ENCODE data around the gene TYW1.
"Not testable (repeated sequence)": the region's sequence is repeated elsewhere in the genome, so short reads cannot be mapped to it uniquely, and the experiment has no call there.

TYW1 gene

GRCh38 chr7:67045496-67045995 is 48.9 kb downstream of the TYW1 start:
- TF ChIP-seq BHLHE40 (IDR thresholded peaks at IDR 0.05; ENCODE audit: borderline replicate concordance) (no peak), FOXM1 (IDR thresholded peaks at IDR 0.05; ENCODE audit: borderline replicate concordance) (no peak), L3MBTL2 (conservative IDR thresholded peaks at IDR 0.05) (no peak)
- ChIA-PET CTCF (no interaction called here), POLR2A (no interaction called here)
- DNase-seq (ENCODE audit: extremely low spot score), result no peak

GRCh38 chr7:67046819-67047218 is 50.2 kb downstream of the TYW1 start:
- DNase-seq (ENCODE audit: extremely low spot score); POLR2A ChIA-PET; CTCF ChIA-PET: not testable (repeated sequence)

- CTCF ChIA-PET; DNase-seq (ENCODE audit: extremely low spot score); POLR2A ChIA-PET: not testable (repeated sequence)
These were observed 53.3 kb downstream of the TYW1 start for GRCh38 chr7:67049908-67050307.

DNA sequence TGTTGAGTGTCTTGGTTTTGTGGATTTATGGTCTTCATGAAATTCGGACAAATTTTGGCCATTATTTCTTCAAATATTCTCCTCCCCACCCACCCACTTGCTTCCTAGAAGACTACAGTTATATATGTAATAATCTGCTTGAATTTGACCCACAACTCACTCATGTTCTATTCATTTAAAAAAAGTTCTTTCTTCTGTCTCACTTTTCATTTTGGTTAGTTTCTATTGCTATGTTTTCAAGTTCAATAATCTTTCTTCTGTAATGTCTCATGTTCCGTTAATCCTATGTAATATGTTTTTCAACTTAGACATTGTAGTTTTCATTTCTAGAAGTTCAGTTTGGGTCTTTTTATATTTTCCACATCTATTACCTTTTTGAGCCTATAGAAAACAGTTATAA is 55.5 kb downstream of the TYW1 start:
- DNase-seq (ENCODE audit: extremely low spot score); CTCF ChIA-PET; POLR2A ChIA-PET: not testable (repeated sequence)

DNA sequence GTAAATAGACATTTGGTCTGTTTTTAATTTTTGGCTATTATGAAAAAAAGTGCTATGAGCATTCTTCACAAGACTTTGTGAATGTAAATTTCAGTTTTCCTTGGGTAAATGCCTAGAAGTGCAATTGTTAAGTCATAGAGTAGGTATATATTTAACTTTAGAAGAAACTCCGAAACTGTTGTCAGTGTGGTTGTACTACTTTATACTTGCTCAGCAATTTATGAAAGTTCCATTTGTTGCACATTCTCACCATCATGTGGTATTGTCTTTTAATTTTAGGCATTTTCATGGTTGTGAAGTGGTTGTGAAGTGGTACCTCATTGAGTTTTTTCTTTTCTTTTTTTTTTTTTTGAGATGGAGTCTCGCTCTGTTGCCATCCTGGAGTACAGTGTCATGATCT is 60.0 kb downstream of the TYW1 start:
- TF ChIP-seq CTBP1 (IDR thresholded peaks at IDR 0.05; ENCODE audit: borderline replicate concordance), result no peak
- no peak for TF ChIP-seq LEF1 (IDR thresholded peaks at IDR 0.05; ENCODE audit: borderline replicate concordance)
- TF ChIP-seq ARNT (IDR thresholded peaks at IDR 0.05), result no peak
- no peak for TF ChIP-seq BHLHE40 (IDR thresholded peaks at IDR 0.05; ENCODE audit: borderline replicate concordance)
- TF ChIP-seq FOXK2 (IDR thresholded peaks at IDR 0.05), result no peak
- TF ChIP-seq FOXA1 (IDR thresholded peaks at IDR 0.05), result no peak
- TF ChIP-seq ELF4 (IDR thresholded peaks at IDR 0.05), result no peak
- TF ChIP-seq SUZ12 (IDR thresholded peaks at IDR 0.05), result no peak
- no peak for TF ChIP-seq PKNOX1 (IDR thresholded peaks at IDR 0.05)
- no peak for TF ChIP-seq TARDBP (IDR thresholded peaks at IDR 0.05)
- TF ChIP-seq NFRKB (IDR thresholded peaks at IDR 0.05), result no peak
- TF ChIP-seq ZNF384 (IDR thresholded peaks at IDR 0.05), result no peak
- no peak for TF ChIP-seq SP1 (IDR thresholded peaks at IDR 0.05)
- TF ChIP-seq HDGF (IDR thresholded peaks at IDR 0.05; ENCODE audit: borderline replicate concordance), result no peak
- no peak for TF ChIP-seq L3MBTL2 (conservative IDR thresholded peaks at IDR 0.05)
- no peak for TF ChIP-seq FOXM1 (IDR thresholded peaks at IDR 0.05; ENCODE audit: borderline replicate concordance)
- no peak for DNase-seq (ENCODE audit: extremely low spot score)
- ChIA-PET CTCF (no interaction called here), POLR2A (no interaction called here)

DNA sequence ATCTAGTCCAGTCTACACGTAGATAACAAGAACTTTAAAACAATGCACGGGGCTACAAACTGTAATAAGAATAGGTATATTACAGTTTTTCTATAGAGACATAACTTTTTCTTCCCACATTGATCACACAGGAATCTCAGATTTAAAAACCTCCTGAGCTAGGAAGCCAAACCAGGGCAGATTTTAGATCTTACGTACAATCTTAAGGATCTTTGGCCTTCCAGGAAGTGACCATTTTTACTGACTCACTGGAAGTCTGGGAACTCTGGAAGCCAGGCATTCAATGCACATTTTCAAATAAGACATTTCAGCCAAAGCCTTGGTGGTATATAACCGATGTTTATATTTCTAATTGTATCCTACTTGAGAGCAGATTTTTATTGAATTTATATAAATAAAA is 64.7 kb downstream of the TYW1 start:
- POLR2A ChIA-PET; DNase-seq (ENCODE audit: extremely low spot score); CTCF ChIA-PET: not testable (repeated sequence)

GRCh38 chr7:67062802-67063201 is 66.2 kb downstream of the TYW1 start:
- DNase-seq (ENCODE audit: extremely low spot score); POLR2A ChIA-PET: not testable (repeated sequence)

GRCh38 chr7:67066950-67067622 is 70.5 kb downstream of the TYW1 start:
- DNase-seq (ENCODE audit: extremely low spot score); CTCF ChIA-PET; POLR2A ChIA-PET: not testable (repeated sequence)

More at GRCh38 chr7:67062802-67063201, 66.2 kb downstream of the TYW1 start:
- CTCF ChIA-PET, result not testable (repeated sequence)

GRCh38 chr7:67076120-67076519 is 79.5 kb downstream of the TYW1 start:
- POLR2A ChIA-PET; DNase-seq (ENCODE audit: extremely low spot score); CTCF ChIA-PET: not testable (repeated sequence)

- POLR2A ChIA-PET; CTCF ChIA-PET; DNase-seq (ENCODE audit: extremely low spot score): not testable (repeated sequence)
These were observed 86.2 kb downstream of the TYW1 start for GRCh38 chr7:67082880-67083279.

DNA sequence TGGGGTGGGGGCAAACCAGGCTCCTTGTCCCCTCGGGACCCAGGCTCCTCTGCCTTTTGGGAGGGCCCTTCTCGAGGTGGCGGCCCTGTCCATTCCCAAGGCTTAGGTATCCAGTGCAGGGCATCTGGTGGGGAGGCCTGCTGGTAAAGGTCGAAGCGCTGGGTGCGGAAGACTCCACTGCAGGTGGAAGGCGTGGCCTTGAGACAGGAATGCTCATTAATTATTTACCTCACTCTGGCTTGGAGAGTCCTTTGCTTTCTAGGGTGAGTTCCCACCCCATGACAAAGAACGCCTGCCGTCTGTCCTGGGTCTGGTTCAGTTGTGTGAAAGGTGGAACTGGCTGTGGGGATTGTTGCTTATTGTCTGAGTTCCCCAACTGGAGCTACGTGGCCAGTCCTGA is 92.6 kb downstream of the TYW1 start:
- POLR2A ChIA-PET; CTCF ChIA-PET; DNase-seq (ENCODE audit: extremely low spot score): not testable (repeated sequence)

- DNase-seq (ENCODE audit: extremely low spot score); POLR2A ChIA-PET; CTCF ChIA-PET: not testable (repeated sequence)
These were observed 94.4 kb downstream of the TYW1 start for GRCh38 chr7:67091053-67091452.

DNA sequence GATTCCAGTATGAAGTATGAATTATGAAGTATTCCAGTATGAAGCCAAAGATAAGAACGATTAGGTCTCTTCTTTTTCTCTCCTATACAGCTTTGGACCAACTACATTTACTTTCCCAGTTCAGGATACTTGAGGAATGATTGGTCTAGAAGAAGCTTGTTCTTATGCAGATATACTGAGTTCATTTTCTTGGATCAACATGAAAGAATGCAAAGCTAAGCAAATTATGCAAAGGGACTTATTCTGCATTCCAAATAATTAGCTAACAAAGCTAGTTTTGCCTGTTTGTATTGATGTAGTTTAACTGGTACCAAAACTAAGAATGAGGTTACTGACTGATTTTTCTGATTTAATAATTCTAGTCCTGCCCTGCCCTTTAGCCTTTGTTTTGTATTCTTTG is 101.4 kb downstream of the TYW1 start:
- CTCF ChIA-PET; POLR2A ChIA-PET; DNase-seq (ENCODE audit: extremely low spot score): not testable (repeated sequence)

GRCh38 chr7:67099406-67099805 is 102.8 kb downstream of the TYW1 start:
- DNase-seq (ENCODE audit: extremely low spot score); POLR2A ChIA-PET; CTCF ChIA-PET: not testable (repeated sequence)

- CTCF ChIA-PET; POLR2A ChIA-PET; DNase-seq (ENCODE audit: extremely low spot score): not testable (repeated sequence)
These were observed 103.4 kb downstream of the TYW1 start for GRCh38 chr7:67100038-67100437.
